NCI-H446 (cell line): Measurements from ENCODE around the gene CNIH2.
"Not testable (repeated sequence)": the region's sequence is repeated elsewhere in the genome, so short reads cannot be mapped to it uniquely, and the experiment has no call there.

Experiments
- DNase-seq, 2 experiments: peaks; one replicate each; lab custom pipeline; 2025; lab: John Stamatoyannopoulos, UW

CNIH2 gene

DNA sequence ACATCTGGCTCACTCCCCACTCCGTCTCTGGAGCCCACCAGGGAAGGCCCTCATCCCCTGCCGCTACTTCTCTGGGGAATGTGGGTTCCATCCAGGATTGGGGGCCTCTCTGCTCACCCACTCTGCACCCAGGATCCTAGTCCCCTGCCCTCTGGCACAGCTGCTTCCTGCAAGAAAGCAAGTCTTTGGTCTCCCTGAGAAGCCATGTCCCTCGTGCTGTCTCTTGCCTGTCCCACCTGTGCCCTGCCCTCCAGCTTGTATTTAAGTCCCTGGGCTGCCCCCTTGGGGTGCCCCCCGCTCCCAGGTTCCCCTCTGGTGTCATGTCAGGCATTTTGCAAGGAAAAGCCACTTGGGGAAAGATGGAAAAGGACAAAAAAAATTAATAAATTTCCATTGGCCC is 911 bp upstream of the CNIH2 start:
- not testable (repeated sequence) for DNase-seq

GRCh38 chr11:66278363-66279091 is 552 bp downstream of the CNIH2 start:
- DNase-seq: peak in 1 of 2 experiments; percentile 38

- DNase-seq: no peak
Measured at GRCh38 chr11:66279092-66279734, 1.2 kb downstream of the CNIH2 start.

DNA sequence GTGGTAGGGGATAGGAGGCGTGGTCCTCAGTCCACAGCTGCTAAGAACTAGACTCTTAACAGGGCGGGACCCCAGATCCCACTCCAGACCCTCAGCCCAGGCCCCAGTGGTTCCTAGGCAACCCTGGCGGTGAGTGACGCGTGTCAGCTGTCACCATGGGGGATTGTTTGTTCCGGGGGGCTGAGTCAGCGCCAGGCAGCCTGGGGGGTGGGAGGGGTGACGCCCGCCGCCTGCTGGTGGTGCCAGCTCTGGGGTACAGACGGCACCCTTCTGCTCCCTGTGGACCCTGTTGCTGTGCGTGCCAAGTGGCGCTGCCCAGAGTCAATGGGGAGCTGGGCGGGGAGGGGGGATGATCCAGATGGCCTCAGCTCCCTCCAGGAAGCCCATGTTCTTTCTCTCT is 2.5 kb downstream of the CNIH2 start:
- DNase-seq: peak; percentile 44 to 69

DNA sequence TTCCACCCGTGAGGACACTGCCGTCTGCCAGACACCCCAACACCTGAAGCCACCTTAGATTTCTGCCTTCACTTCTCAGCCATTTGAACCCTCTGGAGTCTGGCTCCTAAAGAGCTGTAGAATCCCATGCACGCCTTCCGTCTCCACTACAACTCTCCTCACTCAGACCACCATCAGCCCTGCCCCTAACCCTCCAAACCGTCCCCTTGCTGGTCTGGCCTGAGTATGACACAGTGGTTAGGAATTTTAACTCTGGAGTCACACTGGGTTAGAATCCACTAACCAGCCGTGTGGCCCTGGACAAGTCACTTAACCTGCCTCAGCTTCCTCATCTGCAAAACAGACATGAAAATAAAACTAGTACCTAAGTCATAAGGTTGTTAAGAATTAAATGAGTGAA is 3.0 kb downstream of the CNIH2 start:
- no peak for DNase-seq

GRCh38 chr11:66281776-66282467 is 3.9 kb downstream of the CNIH2 start:
- DNase-seq: no peak

GRCh38 chr11:66282468-66283455 is 4.8 kb downstream of the CNIH2 start:
- peak; percentile 91 to 99 for DNase-seq

DNA sequence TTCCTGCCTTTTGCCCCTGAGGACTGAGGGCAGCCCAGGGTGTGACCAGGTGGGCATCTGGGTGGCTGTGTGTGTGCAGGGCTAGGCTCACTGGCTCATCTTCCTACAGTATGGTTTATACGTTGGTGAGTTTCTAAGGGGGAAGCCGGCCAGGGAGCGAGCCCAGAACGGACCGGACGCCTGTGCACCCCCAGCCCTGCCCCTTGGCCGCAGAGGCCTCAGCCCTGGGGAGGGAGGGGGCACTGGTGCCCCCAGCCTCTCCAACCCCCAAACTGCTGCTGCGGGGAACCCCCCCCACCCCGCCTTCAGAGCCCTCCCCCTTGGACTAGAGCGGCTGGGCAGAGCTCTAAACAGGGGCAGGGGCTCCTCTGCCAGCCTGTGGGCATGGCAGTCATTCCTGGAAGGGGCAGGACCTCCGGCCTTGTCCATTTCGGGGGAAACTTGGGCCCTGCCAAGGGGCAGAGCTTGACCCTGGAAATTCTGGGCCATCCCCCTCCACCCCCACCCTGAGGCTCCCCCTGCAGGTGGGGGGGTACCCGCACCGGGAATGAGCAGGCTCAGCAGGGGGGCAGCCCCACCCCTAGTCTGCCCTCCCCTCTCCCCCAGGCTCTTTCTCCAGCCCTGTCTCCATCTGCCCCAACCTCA is 5.6 kb downstream of the CNIH2 start:
- no peak for DNase-seq

GRCh38 chr11:66284526-66285078 is 6.6 kb downstream of the CNIH2 start:
- DNase-seq: no peak

DNA sequence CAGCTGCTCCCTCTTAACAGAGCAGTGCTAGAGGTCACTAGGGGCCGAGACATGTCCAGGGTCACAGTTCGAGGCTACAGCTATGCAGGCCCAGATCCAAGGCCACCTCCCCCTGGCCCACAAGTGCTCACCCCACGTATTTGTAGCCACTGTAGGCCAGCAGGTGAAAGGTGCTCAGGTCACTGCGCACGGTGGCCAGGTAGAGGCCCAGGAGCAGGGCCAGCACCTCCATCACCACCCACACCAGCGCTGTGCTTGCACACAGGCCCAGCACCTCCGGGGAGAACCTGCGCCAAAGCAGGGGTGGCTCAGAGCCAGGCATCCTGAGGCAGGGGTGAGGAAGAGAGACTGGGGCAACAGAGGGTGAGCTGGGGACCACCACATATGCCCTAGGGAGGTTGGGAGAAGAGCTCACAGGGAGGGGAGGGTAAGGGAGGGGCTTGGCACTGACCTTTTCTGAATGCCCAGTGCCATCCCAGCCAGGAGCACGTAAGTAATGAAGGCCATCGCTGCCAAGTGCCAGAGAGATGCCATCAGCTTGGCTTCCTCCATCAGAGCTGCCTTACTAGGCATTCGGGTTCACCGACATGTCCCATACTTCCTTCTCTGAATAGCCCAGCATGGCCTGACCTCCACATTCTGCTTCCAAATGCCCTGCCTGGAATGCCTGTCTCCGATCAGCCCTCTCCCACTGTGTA is 7.4 kb downstream of the CNIH2 start:
- no peak for DNase-seq

DNA sequence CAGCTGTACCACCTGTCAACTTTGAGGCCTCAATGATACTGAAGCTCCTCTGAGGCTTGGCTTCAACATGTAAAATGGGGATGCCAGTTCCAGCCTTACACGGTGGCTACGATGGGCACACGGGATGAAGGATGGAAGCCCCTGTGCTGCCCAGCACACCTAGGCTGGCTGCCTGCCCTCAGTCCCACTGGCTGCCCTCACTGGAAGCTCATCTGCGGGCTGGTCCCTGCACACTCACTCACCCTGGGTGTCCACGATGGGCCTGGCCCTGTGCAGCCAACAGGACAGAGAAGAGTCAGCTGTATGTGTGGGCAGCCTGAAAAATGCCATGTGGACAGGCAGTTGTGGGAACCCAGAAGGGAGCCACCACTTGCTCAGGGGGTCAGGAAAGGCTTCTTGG is 8.7 kb downstream of the CNIH2 start:
- DNase-seq: no peak

DNA sequence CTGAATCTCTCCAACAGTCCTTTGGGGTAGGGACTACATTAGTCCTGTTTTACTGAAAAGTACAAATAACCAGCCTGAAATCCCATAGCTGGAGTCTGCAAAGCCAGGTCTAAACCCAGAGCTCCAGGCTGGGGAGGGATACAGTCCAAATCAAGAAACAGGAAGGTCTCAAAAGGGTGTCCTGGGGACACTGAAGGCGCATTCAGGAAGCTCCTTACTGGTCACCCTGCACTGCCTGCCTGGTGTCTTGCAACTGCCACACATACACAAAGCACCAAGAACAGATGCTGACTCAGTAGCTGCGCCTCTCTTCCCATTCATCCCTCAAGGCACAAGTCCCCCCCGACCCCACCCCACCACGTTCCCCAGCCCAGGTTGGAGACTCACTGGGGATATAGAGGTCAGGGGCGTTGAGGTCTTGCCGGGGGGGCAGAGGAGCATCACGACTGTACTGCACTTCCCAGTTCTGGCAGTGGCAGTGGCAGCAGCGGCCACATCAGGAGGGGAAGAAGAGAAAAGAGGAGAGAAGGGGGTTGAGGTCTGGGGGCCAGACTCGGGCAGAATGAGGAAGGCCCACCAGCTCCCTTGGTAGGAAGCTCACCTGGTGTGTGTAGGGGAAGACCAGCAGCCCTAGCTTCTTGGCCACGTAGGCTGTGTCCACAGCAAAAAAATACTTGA is 9.4 kb downstream of the CNIH2 start:
- DNase-seq: no peak

- DNase-seq: no peak
Measured at GRCh38 chr11:66287889-66288670, 10.1 kb downstream of the CNIH2 start.

DNA sequence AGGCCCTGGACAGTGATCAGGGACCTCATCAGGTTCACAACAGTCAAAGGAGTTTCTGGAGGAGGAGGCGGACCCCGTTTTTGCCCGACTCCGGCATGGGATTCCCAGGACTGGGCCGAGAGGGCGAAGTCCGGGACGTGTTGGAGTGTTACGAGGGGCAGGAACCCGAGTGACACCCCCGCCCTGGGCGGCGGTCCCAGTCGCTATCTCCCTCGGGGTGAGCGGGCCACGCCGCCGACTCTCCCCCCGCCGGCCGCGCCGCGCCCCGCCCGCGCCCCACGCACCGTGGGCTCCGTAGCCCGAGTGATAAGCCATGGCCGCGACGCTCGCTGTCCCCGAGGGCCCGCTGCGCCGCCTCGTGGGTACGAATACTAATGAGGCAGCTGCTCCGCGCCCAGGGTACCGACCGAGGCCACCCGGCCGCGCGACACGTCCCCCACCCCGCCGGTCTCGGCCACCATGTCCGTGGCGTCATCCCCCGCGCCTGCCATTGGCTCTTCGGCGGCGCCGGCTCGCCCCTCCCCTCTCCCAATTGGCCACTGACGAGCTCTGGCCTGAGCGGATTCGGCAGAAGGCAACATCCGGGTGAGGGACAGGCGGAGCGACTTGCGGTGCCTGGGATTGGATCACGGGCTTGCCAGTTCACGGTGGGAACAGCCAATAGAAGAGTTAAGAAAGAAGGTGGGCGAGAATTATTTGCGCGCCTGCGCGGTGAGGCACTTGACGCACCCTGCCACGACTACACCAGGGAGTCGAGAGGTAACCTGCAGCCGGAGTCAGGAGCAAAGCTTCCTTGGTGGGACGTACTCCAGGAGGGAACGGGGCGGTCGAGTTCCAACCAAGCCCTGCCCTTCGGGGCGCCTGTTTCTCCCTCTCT is 10.9 kb downstream of the CNIH2 start, which contains the start of gene YIF1A:
Gene YIF1A, minus strand, starts transcription at position 473 of the 877 bp plus-strand sequence. Its CDS starts 158 bp downstream, at position 315.
- peak; percentile 98 to 99 for DNase-seq

GRCh38 chr11:66289548-66290329 is 11.8 kb downstream of the CNIH2 start:
- DNase-seq: peak in 1 of 2 experiments; percentile 67

DNA sequence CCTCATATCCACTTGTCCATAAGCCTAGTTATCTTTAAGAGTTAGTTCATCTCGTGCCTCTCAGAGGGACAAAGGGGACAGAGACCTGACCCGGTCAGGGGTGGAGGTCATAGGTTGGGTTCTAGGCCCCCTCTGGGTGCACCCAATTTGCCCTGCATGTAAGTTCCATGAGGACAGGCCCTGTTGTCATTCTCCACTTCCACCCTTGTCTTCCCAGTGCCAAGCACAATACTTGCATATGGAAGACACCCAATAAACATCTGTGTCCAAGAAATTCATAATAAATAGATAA is 12.3 kb downstream of the CNIH2 start:
- no peak for DNase-seq

GRCh38 chr11:66291303-66291705 is 13.3 kb downstream of the CNIH2 start:
- no peak for DNase-seq
